HL-60/S4 (cell line): ENCODE data around the gene C3AR1.

Source experiments
- in situ Hi-C: fragments of 300-500 bp; cut with MboI; formaldehyde crosslinking; loops from 2 replicates; pipeline ENCODE4 v1.14.3; 2022; ENCODE audit warnings: low sequenced_read_pairs

Gene C3AR1

GRCh38 chr12:8058506-8058905, 7.7 kb downstream of the C3AR1 start:
- in situ Hi-C loops, result no loop called here

- in situ Hi-C loops, result no loop called here
Observed at GRCh38 chr12:8057839-8058238, 8.3 kb downstream of the C3AR1 start.

- in situ Hi-C loops, result no loop called here
Observed at GRCh38 chr12:8057306-8057705, 8.9 kb downstream of the C3AR1 start.

- in situ Hi-C loops, result no loop called here
Observed at GRCh38 chr12:8054816-8055215, 11.3 kb downstream of the C3AR1 start.

- in situ Hi-C loops, result no loop called here
Observed at GRCh38 chr12:8052679-8053078, 13.5 kb downstream of the C3AR1 start.

- in situ Hi-C loops, result no loop called here
Observed at GRCh38 chr12:8050600-8051250, 15.4 kb downstream of the C3AR1 start.

- in situ Hi-C loops, result no loop called here
Observed at GRCh38 chr12:8048906-8049305, 17.3 kb downstream of the C3AR1 start.

GRCh38 chr12:8047842-8048241, 18.3 kb downstream of the C3AR1 start:
- in situ Hi-C loops, result no loop called here

GRCh38 chr12:8045952-8046944, 19.9 kb downstream of the C3AR1 start:
- in situ Hi-C loops, result no loop called here

GRCh38 chr12:8040791-8041190, 25.4 kb downstream of the C3AR1 start:
- in situ Hi-C loops, result no loop called here

GRCh38 chr12:8038659-8039114, 27.5 kb downstream of the C3AR1 start:
- in situ Hi-C loops, result no loop called here

- in situ Hi-C loops, result no loop called here
Observed at GRCh38 chr12:8037947-8038346, 28.2 kb downstream of the C3AR1 start.

GRCh38 chr12:8037046-8037663, 29.0 kb downstream of the C3AR1 start:
- in situ Hi-C loops, result no loop called here

- in situ Hi-C loops, result no loop called here
Observed at GRCh38 chr12:8036346-8036745, 29.8 kb downstream of the C3AR1 start.

- in situ Hi-C loops, result no loop called here
Observed at GRCh38 chr12:8035440-8036010, 30.6 kb downstream of the C3AR1 start.

- in situ Hi-C loops, result no loop called here
Observed at GRCh38 chr12:8034802-8035201, 31.4 kb downstream of the C3AR1 start.

- in situ Hi-C loops, result no loop called here
Observed at GRCh38 chr12:8033153-8034044, 32.8 kb downstream of the C3AR1 start.

- in situ Hi-C loops, result no loop called here
Observed at GRCh38 chr12:8032242-8033152, 33.7 kb downstream of the C3AR1 start, which contains the start of gene FOXJ2. Gene FOXJ2 (plus strand): TSS chr12:8032716. CDS start chr12:8039833, 7,117 bp downstream.

GRCh38 chr12:8031872-8032241, 34.3 kb downstream of the C3AR1 start:
- in situ Hi-C loops, result no loop called here
